SU-DHL-6 (cell line): ENCODE data around the gene SYT7.

Source experiments
- H2AFZ ChIP-seq: fragments of 200-600 bp; sonication (generic); 2 replicates; pipeline ENCODE4 v1.6.1; 2014; ENCODE audit warnings: low read depth, mild to moderate bottlenecking, moderate library complexity, mixed read lengths, antibody characterized with exemption, low read length; ENCODE audit not compliant: severe bottlenecking
- H3F3A ChIP-seq: fragments of 200-600 bp; shearing (Covaris generic); 2 replicates; pipeline ENCODE4 v1.6.0; 2016; ENCODE audit warnings: antibody characterized with exemption, mild to moderate bottlenecking; ENCODE audit not compliant: insufficient read depth
- H3K27ac ChIP-seq: fragments of 200-600 bp; sonication (generic); 2 replicates; pipeline ENCODE4 v1.5.1; 2016; ENCODE audit warnings: low read depth, mild to moderate bottlenecking, low read length, moderate library complexity, mixed read lengths
- H3K27me3 ChIP-seq: fragments of 200-600 bp; sonication (generic), shearing (Covaris generic); 2 replicates; pipeline ENCODE4 v1.6.0; 2014; ENCODE audit warnings: mild to moderate bottlenecking, low read length
- H3K36me3 ChIP-seq: fragments of 200-600 bp; sonication (generic); 2 replicates; pipeline ENCODE4 v1.6.1; 2014; ENCODE audit warnings: mild to moderate bottlenecking, low read length, mixed read lengths
- H3K4me2 ChIP-seq: fragments of 300-600, 200-600 bp; shearing (Covaris generic), sonication (generic); 2 replicates; pipeline ENCODE4 v1.6.0; 2014; ENCODE audit warnings: low read length, low read depth, mild to moderate bottlenecking; ENCODE audit not compliant: poor library complexity, severe bottlenecking
- H3K4me3 ChIP-seq: fragments of 200-600 bp; sonication (generic); 2 replicates; pipeline ENCODE4 v1.5.1; 2014; ENCODE audit warnings: antibody characterized with exemption, low read length, mild to moderate bottlenecking, mixed read lengths; ENCODE audit not compliant: insufficient read depth, poor library complexity, severe bottlenecking
- H3K79me2 ChIP-seq: fragments of 200-600 bp; sonication (generic); 2 replicates; pipeline ENCODE4 v1.6.1; 2014; ENCODE audit warnings: mild to moderate bottlenecking, low read length, moderate library complexity; ENCODE audit not compliant: insufficient read depth
- H3K9ac ChIP-seq: fragments of 200-600 bp; sonication (generic); 2 replicates; pipeline ENCODE4 v1.7.0; 2014; ENCODE audit warnings: mild to moderate bottlenecking, low read length
- H3K9me2 ChIP-seq: fragments of 200-600 bp; sonication (generic); replicated peaks from 2 replicates; pipeline ENCODE4 v1.6.1; 2014; ENCODE audit warnings: low read length; ENCODE audit not compliant: insufficient read depth
- H3K9me3 ChIP-seq: fragments of 200-600 bp; sonication (generic); 2 replicates; pipeline ENCODE4 v1.6.1; 2014; ENCODE audit warnings: low read length, mixed read lengths; ENCODE audit not compliant: insufficient read depth
- H4K20me1 ChIP-seq: fragments of 200-600 bp; sonication (generic); 2 replicates; pipeline ENCODE4 v1.6.1; 2014; ENCODE audit warnings: low read depth, mild to moderate bottlenecking, antibody characterized with exemption, low read length, moderate library complexity, mixed read lengths
- EZH2phosphoT487 ChIP-seq: fragments of 200-600 bp; sonication (generic), shearing (Covaris generic); conservative IDR thresholded peaks from 2 replicates; pipeline ENCODE4 v1.6.1; 2018; ENCODE audit warnings: mild to moderate bottlenecking, antibody characterized with exemption, low read length, moderate library complexity, mixed read lengths
- TF ChIP-seq, protein P1 (sequence below): fragments of 200-600 bp; sonication (generic); IDR thresholded peaks from one replicate; pipeline ENCODE4 v1.5.1; 2017; ENCODE audit warnings: antibody characterized with exemption, mild to moderate bottlenecking, low read length, moderate library complexity; ENCODE audit not compliant: insufficient read depth, poor library complexity, severe bottlenecking

Gene SYT7

DNA sequence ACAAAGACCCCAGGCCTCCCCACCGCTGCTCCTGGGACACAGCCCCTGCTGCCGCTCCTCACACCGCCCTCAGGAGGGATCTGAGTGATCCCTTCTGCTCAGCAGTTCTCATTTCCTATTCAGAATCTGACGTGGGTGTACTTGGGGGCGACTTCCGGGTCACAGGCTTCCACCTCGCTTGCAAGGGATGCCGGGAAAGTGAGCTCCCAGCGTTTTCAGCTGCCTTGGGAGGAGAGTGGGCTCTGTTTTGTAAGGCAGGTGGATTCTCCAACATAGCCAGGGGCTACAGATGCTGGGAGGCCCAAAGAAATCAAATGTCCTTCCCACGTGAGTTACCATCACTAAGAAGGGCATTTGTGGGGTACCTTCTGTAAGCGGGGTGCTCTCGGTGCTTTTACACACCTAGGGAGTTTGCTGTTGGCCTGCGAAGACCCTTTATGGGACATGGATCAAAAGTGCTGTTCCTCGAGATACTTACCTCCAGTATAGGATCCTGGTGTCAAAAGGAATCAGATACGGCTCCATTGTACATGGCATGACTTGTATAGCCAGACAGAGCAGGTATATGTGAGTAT lies 82.0 kb downstream of the SYT7 start:
- H3K27me3 ChIP-seq, result no peaks in the 10 kb centered on the region
- no peaks in the 10 kb centered on the region for H3F3A ChIP-seq
- H3K9ac ChIP-seq, result no peak overlapping the region
- no peak overlapping the region for H3K27ac ChIP-seq
- peak overlapping the region; percentile 75 for H2AFZ ChIP-seq
- TF ChIP-seq, protein P1, sequence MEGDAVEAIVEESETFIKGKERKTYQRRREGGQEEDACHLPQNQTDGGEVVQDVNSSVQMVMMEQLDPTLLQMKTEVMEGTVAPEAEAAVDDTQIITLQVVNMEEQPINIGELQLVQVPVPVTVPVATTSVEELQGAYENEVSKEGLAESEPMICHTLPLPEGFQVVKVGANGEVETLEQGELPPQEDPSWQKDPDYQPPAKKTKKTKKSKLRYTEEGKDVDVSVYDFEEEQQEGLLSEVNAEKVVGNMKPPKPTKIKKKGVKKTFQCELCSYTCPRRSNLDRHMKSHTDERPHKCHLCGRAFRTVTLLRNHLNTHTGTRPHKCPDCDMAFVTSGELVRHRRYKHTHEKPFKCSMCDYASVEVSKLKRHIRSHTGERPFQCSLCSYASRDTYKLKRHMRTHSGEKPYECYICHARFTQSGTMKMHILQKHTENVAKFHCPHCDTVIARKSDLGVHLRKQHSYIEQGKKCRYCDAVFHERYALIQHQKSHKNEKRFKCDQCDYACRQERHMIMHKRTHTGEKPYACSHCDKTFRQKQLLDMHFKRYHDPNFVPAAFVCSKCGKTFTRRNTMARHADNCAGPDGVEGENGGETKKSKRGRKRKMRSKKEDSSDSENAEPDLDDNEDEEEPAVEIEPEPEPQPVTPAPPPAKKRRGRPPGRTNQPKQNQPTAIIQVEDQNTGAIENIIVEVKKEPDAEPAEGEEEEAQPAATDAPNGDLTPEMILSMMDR, result no peak
- TF ChIP-seq EZH2phosphoT487, result no peak
- H3K4me2 ChIP-seq, result no peak overlapping the region
- H3K4me3 ChIP-seq, result no peak overlapping the region
- H3K79me2 ChIP-seq, result no peaks in the 10 kb centered on the region
- no peaks in the 10 kb centered on the region for H3K9me3 ChIP-seq
- H3K36me3 ChIP-seq, result no peaks in the 10 kb centered on the region
- no peaks in the 10 kb centered on the region for H3K9me2 ChIP-seq
- H4K20me1 ChIP-seq, result no peaks in the 10 kb centered on the region

DNA sequence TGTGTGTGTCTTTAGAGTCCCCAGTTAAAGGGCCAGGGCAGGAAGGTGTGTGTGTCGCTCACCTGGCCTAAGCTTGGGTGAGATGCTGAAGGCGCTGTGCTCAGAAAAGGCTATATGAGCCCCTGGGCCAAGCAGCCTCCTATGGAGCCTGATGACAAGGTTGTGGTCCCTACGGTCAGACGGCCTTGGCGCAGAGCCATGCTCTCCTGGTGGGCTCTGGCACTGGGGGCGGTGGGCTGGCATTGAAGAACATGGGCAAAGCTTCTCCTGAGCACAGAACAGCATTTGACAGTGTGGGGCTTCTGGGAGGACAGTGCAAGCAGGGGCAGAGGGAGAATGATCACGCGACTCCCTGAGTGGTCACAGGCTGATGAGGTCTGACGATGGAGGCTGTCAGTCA lies 83.0 kb downstream of the SYT7 start:
- Histone ChIP-seq H3K27ac (no peak overlapping the region), H3K36me3 (no peaks in the 10 kb centered on the region), H3F3A (no peaks in the 10 kb centered on the region), H3K4me2 (no peak overlapping the region), H3K9ac (no peak overlapping the region), H3K79me2 (no peaks in the 10 kb centered on the region), H3K9me3 (no peaks in the 10 kb centered on the region), H2AFZ (no peak overlapping the region), H3K9me2 (no peaks in the 10 kb centered on the region), H3K4me3 (no peak overlapping the region), H4K20me1 (no peaks in the 10 kb centered on the region), H3K27me3 (no peaks in the 10 kb centered on the region)
- TF ChIP-seq, protein P1, result no peak
- TF ChIP-seq EZH2phosphoT487, result no peak

DNA sequence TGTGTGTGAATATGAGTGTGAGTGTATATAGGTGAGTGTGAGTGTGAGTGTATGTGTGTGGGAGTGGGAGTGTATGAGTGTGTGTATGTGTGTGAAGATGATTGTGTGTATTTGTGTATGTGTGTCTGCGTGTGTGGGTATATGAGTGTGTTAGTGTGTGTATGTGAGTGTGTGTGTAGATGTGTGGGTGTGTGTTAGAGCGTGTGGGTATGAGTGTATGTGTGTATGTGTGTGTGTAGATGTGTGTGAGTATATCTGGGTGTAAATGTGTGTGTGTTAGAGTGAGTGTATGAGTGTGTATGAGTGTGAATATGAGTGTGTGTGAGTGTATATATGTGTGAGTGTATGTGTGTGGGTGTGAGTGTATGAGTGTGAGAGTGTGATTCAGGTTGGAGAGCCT lies 83.4 kb downstream of the SYT7 start:
- no peaks in the 10 kb centered on the region for H3K27me3 ChIP-seq
- H3K79me2 ChIP-seq, result no peaks in the 10 kb centered on the region
- H4K20me1 ChIP-seq, result no peaks in the 10 kb centered on the region
- H2AFZ ChIP-seq, result no peak overlapping the region
- TF ChIP-seq, protein P1, result no peak
- TF ChIP-seq EZH2phosphoT487, result no peak
- H3K9me3 ChIP-seq, result no peaks in the 10 kb centered on the region
- H3K4me3 ChIP-seq, result no peak overlapping the region
- no peak overlapping the region for H3K9ac ChIP-seq
- H3K9me2 ChIP-seq, result no peaks in the 10 kb centered on the region
- no peak overlapping the region for H3K4me2 ChIP-seq
- no peaks in the 10 kb centered on the region for H3K36me3 ChIP-seq
- H3F3A ChIP-seq, result no peaks in the 10 kb centered on the region
- no peak overlapping the region for H3K27ac ChIP-seq
